Effector memory CD8-positive, alpha-beta T cell (primary cell): ENCODE measurements around the gene CCR8.
A peak's percentile ranks its signal among the peaks of the same experiment; 100 is the strongest.
"Not testable (repeated sequence)": the region's sequence is repeated elsewhere in the genome, so short reads cannot be mapped to it uniquely, and the experiment has no call there.

ENCODE experiments used
- ATAC-seq: fragments of 150-1000 bp; cut with Tn5 transposase; replicated peaks from 2 replicates; pipeline ENCODE4 v1.10.0; 2021; ENCODE audit warnings: mild to moderate bottlenecking, moderate library complexity
- DNase-seq, 3 experiments: peaks; one replicate each; pipeline ENCODE4 v3.0.0; 2021
- H3K27ac Mint-ChIP-seq, 2 donors: one replicate each; pipeline ENCODE4 v1.8.0; 2022; ENCODE audit warnings: mild to moderate bottlenecking in 2 of 2, mixed read lengths in 2 of 2, moderate library complexity in 2 of 2
- H3K27me3 Mint-ChIP-seq, 2 donors: one replicate each; pipeline ENCODE4 v1.8.0; 2022; ENCODE audit warnings: mixed read lengths in 2 of 2
- H3K36me3 Mint-ChIP-seq: one replicate; pipeline ENCODE4 v1.8.0; 2022; ENCODE audit warnings: mild to moderate bottlenecking, moderate library complexity, mixed read lengths; ENCODE audit not compliant: insufficient read depth
- H3K4me1 Mint-ChIP-seq, 2 donors: one replicate each; pipeline ENCODE4 v1.8.0; 2022; ENCODE audit warnings: low read depth in 2 of 2, mixed read lengths in 2 of 2
- H3K4me3 Mint-ChIP-seq, 2 donors: one replicate each; pipeline ENCODE4 v1.8.0; 2022; ENCODE audit warnings: mild to moderate bottlenecking in 2 of 2, mixed read lengths in 2 of 2, moderate library complexity in 2 of 2
- H3K9me3 Mint-ChIP-seq, 2 donors: one replicate each; pipeline ENCODE4 v1.8.0; 2022; ENCODE audit warnings: mixed read lengths in 2 of 2

CCR8 gene

GRCh38 chr3:39322209-39322715 is 7.2 kb upstream of the CCR8 start:
- ATAC-seq, H3K4me3 Mint-ChIP-seq, H3K4me1 Mint-ChIP-seq, H3K27ac Mint-ChIP-seq, DNase-seq, H3K36me3 Mint-ChIP-seq, H3K9me3 Mint-ChIP-seq: not testable (repeated sequence)
- H3K27me3 Mint-ChIP-seq: peaks cover 0 to 10% of the 10 kb centered on the region in 2 donors

- DNase-seq (no peak), ATAC-seq (no peak)
- Mint-ChIP-seq H3K27ac (no peak overlapping the region), H3K4me3 (no peak overlapping the region), H3K36me3 (no peaks in the 10 kb centered on the region), H3K27me3 (peaks cover 0 to 10% of the 10 kb centered on the region in 2 donors), H3K9me3 (no peaks in the 10 kb centered on the region), H3K4me1 (peaks cover 0 to 7% of the 10 kb centered on the region in 2 donors)
These were observed 6.6 kb upstream of the CCR8 start for GRCh38 chr3:39322936-39323335.

- H3K27ac Mint-ChIP-seq: no peak overlapping the region
- peaks cover 0 to 7% of the 10 kb centered on the region in 2 donors for H3K4me1 Mint-ChIP-seq
- DNase-seq: no peak
- no peaks in the 10 kb centered on the region for H3K36me3 Mint-ChIP-seq
- no peak for ATAC-seq
- H3K4me3 Mint-ChIP-seq: no peak overlapping the region
- no peaks in the 10 kb centered on the region for H3K9me3 Mint-ChIP-seq
- peaks cover 0 to 10% of the 10 kb centered on the region in 2 donors for H3K27me3 Mint-ChIP-seq
These were observed 6.0 kb upstream of the CCR8 start for GRCh38 chr3:39323494-39323893.

GRCh38 chr3:39325236-39325635 is 4.3 kb upstream of the CCR8 start:
- H3K4me1 Mint-ChIP-seq: peaks cover 0 to 7% of the 10 kb centered on the region in 2 donors
- H3K36me3 Mint-ChIP-seq: no peaks in the 10 kb centered on the region
- no peak overlapping the region for H3K4me3 Mint-ChIP-seq
- no peak for DNase-seq
- no peak for ATAC-seq
- peaks cover 0 to 1% of the 10 kb centered on the region in 2 donors for H3K27me3 Mint-ChIP-seq
- H3K27ac Mint-ChIP-seq: no peak overlapping the region
- H3K9me3 Mint-ChIP-seq: no peaks in the 10 kb centered on the region

- DNase-seq: no peak
- Mint-ChIP-seq H3K36me3 (no peaks in the 10 kb centered on the region), H3K9me3 (no peaks in the 10 kb centered on the region), H3K27ac (peak overlapping the region in 1 of 2 donors; percentile 4), H3K4me3 (no peak overlapping the region), H3K27me3 (no peaks in the 10 kb centered on the region), H3K4me1 (peaks cover 0 to 5% of the 10 kb centered on the region in 2 donors)
- ATAC-seq: no peak
These were observed 2.3 kb upstream of the CCR8 start for GRCh38 chr3:39327053-39327745.

- H3K27me3 Mint-ChIP-seq: no peaks in the 10 kb centered on the region
- H3K4me1 Mint-ChIP-seq: peaks cover 0 to 5% of the 10 kb centered on the region in 2 donors
- DNase-seq: no peak
- H3K4me3 Mint-ChIP-seq: no peak overlapping the region
- H3K36me3 Mint-ChIP-seq: no peaks in the 10 kb centered on the region
- no peaks in the 10 kb centered on the region for H3K9me3 Mint-ChIP-seq
- ATAC-seq: peak; percentile 50
- H3K27ac Mint-ChIP-seq: no peak overlapping the region
These were observed 1.7 kb upstream of the CCR8 start for GRCh38 chr3:39327746-39328349.

- ATAC-seq (no peak), DNase-seq (no peak)
- peaks cover 8 to 11% of the 10 kb centered on the region in 2 donors for H3K27me3 Mint-ChIP-seq
- no peak overlapping the region for H3K27ac Mint-ChIP-seq
- H3K4me1 Mint-ChIP-seq: peaks cover 0 to 5% of the 10 kb centered on the region in 2 donors
- no peaks in the 10 kb centered on the region for H3K9me3 Mint-ChIP-seq
- no peak overlapping the region for H3K4me3 Mint-ChIP-seq
- H3K36me3 Mint-ChIP-seq: peaks cover 2% of the 10 kb centered on the region
These were observed 1.3 kb downstream of the CCR8 start for GRCh38 chr3:39330824-39331223.

- Mint-ChIP-seq H3K4me3 (no peak overlapping the region), H3K36me3 (peaks cover 2% of the 10 kb centered on the region), H3K27ac (no peak overlapping the region), H3K27me3 (peaks cover 8 to 14% of the 10 kb centered on the region in 2 donors), H3K9me3 (no peaks in the 10 kb centered on the region), H3K4me1 (no peaks in the 10 kb centered on the region)
- ATAC-seq: no peak
- DNase-seq: no peak
These were observed 3.0 kb downstream of the CCR8 start for GRCh38 chr3:39332525-39332924.

- DNase-seq (no peak), ATAC-seq (no peak)
- peaks cover 8 to 14% of the 10 kb centered on the region in 2 donors for H3K27me3 Mint-ChIP-seq
- H3K4me1 Mint-ChIP-seq: no peaks in the 10 kb centered on the region
- H3K4me3 Mint-ChIP-seq: no peak overlapping the region
- peaks cover 2% of the 10 kb centered on the region for H3K36me3 Mint-ChIP-seq
- H3K9me3 Mint-ChIP-seq: no peaks in the 10 kb centered on the region
- no peak overlapping the region for H3K27ac Mint-ChIP-seq
These were observed 4.1 kb downstream of the CCR8 start for GRCh38 chr3:39333607-39334006.

- Mint-ChIP-seq H3K27ac (no peak overlapping the region), H3K4me1 (no peaks in the 10 kb centered on the region), H3K36me3 (peaks cover 2% of the 10 kb centered on the region), H3K4me3 (no peak overlapping the region), H3K9me3 (no peaks in the 10 kb centered on the region), H3K27me3 (peaks cover 8 to 14% of the 10 kb centered on the region in 2 donors)
- no peak for ATAC-seq
- no peak for DNase-seq
These were observed 4.7 kb downstream of the CCR8 start for GRCh38 chr3:39334205-39334604.

GRCh38 chr3:39338201-39338600 is 8.7 kb downstream of the CCR8 start:
- no peak for DNase-seq
- peaks cover 8 to 25% of the 10 kb centered on the region in 2 donors for H3K27me3 Mint-ChIP-seq

GRCh38 chr3:39339086-39339485 is 9.6 kb downstream of the CCR8 start:
- Mint-ChIP-seq H3K9me3 (no peaks in the 10 kb centered on the region), H3K27ac (no peak overlapping the region), H3K27me3 (peaks cover 8 to 25% of the 10 kb centered on the region in 2 donors), H3K36me3 (peaks cover 2% of the 10 kb centered on the region), H3K4me1 (no peaks in the 10 kb centered on the region), H3K4me3 (no peak overlapping the region)
- ATAC-seq (no peak), DNase-seq (no peak)

More at GRCh38 chr3:39338201-39338600, 8.7 kb downstream of the CCR8 start:
- H3K4me3 Mint-ChIP-seq: no peak overlapping the region
- no peaks in the 10 kb centered on the region for H3K4me1 Mint-ChIP-seq
- H3K9me3 Mint-ChIP-seq: no peaks in the 10 kb centered on the region
- no peak for ATAC-seq
- peaks cover 2% of the 10 kb centered on the region for H3K36me3 Mint-ChIP-seq
- H3K27ac Mint-ChIP-seq: no peak overlapping the region

- Mint-ChIP-seq H3K9me3 (no peaks in the 10 kb centered on the region), H3K4me1 (no peaks in the 10 kb centered on the region), H3K36me3 (no peaks in the 10 kb centered on the region), H3K27ac (no peak overlapping the region), H3K27me3 (peaks cover 0 to 11% of the 10 kb centered on the region in 2 donors), H3K4me3 (no peak overlapping the region)
- DNase-seq (no peak), ATAC-seq (no peak)
These were observed 13.7 kb downstream of the CCR8 start for GRCh38 chr3:39343076-39343717.

GRCh38 chr3:39343760-39344159 is 14.3 kb downstream of the CCR8 start:
- Mint-ChIP-seq H3K4me3 (no peak overlapping the region), H3K36me3 (no peaks in the 10 kb centered on the region), H3K4me1 (no peaks in the 10 kb centered on the region), H3K27ac (no peak overlapping the region), H3K27me3 (peaks cover 0 to 11% of the 10 kb centered on the region in 2 donors), H3K9me3 (no peaks in the 10 kb centered on the region)
- DNase-seq: no peak
- no peak for ATAC-seq
